Ishikawa (cell line): ENCODE results near the gene STAP2.

Experiments
- CEBPB ChIP-seq: IDR thresholded peaks from 2 replicates; pipeline ENCODE4 v1.6.1; 2012
- EP300 ChIP-seq: IDR thresholded peaks from 2 replicates; pipeline ENCODE4 v1.6.1; 2012; ENCODE audit warnings: borderline replicate concordance
- FOXM1 ChIP-seq: IDR thresholded peaks from 2 replicates; pipeline ENCODE4 v1.6.1; 2012; ENCODE audit warnings: low read depth, borderline replicate concordance
- MAX ChIP-seq: IDR thresholded peaks from 2 replicates; pipeline ENCODE4 v1.6.1; 2012
- NFIC ChIP-seq: IDR thresholded peaks from 2 replicates; pipeline ENCODE4 v1.6.1; 2012
- RAD21 ChIP-seq: IDR thresholded peaks from 2 replicates; pipeline ENCODE4 v1.6.1; 2012; ENCODE audit warnings: low read depth
- REST ChIP-seq: IDR thresholded peaks from 2 replicates; pipeline ENCODE4 v1.6.1; 2012; ENCODE audit warnings: low read depth, mild to moderate bottlenecking
- TEAD4 ChIP-seq: IDR thresholded peaks from 2 replicates; pipeline ENCODE4 v1.6.1; 2012
- YY1 ChIP-seq: IDR thresholded peaks from 2 replicates; pipeline ENCODE4 v1.6.1; 2012; ENCODE audit warnings: low read depth

GRCh38 chr19:4334929-4335570, 3.6 kb downstream of the STAP2 start:
- no peak for TF ChIP-seq TEAD4
- TF ChIP-seq CEBPB: no peak
- no peak for TF ChIP-seq MAX
- TF ChIP-seq EP300: no peak
- no peak for TF ChIP-seq REST
- TF ChIP-seq RAD21: no peak
- TF ChIP-seq FOXM1: no peak
- no peak for TF ChIP-seq YY1
- TF ChIP-seq NFIC: no peak
